WTC11 (cell line): ENCODE measurements around the gene ANGEL1. TPM values are rescaled to one million over a fixed set of nuclear protein-coding genes. Genes with fewer than 3 reads are reported as not detected.
A peak's percentile ranks its signal among the peaks of the same experiment; 100 is the strongest.

Experiments
- ATAC-seq: fragments of 200-7000 bp; cut with Tn5 transposase; 2 replicates; pipeline ENCODE4 v1.10.0; 2021; ENCODE audit warnings: mild to moderate bottlenecking, moderate library complexity
- CTCF ChIA-PET: fragments of 300-600 bp; sonication (Branson Sonifier 250); formaldehyde crosslinking; loops from one replicate; lab custom pipeline; 2021; ENCODE audit warnings: antibody characterized with exemption; lab: Charles Lee
- POLR2A ChIA-PET: fragments of 350-600 bp; sonication (Branson Sonifier 250); formaldehyde crosslinking; loops from one replicate; lab custom pipeline; 2021; ENCODE audit warnings: antibody characterized with exemption; lab: Charles Lee
- DNase-seq: peaks from one replicate; pipeline ENCODE4 v3.0.0; 2021; ENCODE audit warnings: low spot score
- H3K27ac Mint-ChIP-seq: 2 replicates; pipeline ENCODE4 v1.8.0; 2021; ENCODE audit warnings: mixed read lengths
- H3K27me3 Mint-ChIP-seq: 2 replicates; pipeline ENCODE4 v1.8.0; 2021; ENCODE audit warnings: low read depth, mild to moderate bottlenecking, moderate library complexity, mixed read lengths
- H3K36me3 Mint-ChIP-seq: 2 replicates; pipeline ENCODE4 v1.8.0; 2021; ENCODE audit warnings: mixed read lengths
- H3K4me1 Mint-ChIP-seq: 2 replicates; pipeline ENCODE4 v1.8.0; 2022; ENCODE audit warnings: mixed read lengths
- H3K4me3 Mint-ChIP-seq: 2 replicates; pipeline ENCODE4 v1.8.0; 2021; ENCODE audit warnings: mild to moderate bottlenecking, moderate library complexity, mixed read lengths
- H3K9me3 Mint-ChIP-seq: 2 replicates; pipeline ENCODE4 v1.8.0; 2021; ENCODE audit warnings: mixed read lengths
- ATF1 ChIP-seq: sonication (generic); formaldehyde crosslinking; IDR thresholded peaks from 2 replicates; pipeline ENCODE4 v1.8.1; 2023; ENCODE audit warnings: mild to moderate bottlenecking, moderate library complexity, missing genetic modification reagents
- ATF6 ChIP-seq: sonication (generic); formaldehyde crosslinking; IDR thresholded peaks from 2 replicates; pipeline ENCODE4 v1.8.1; 2023; ENCODE audit warnings: mild to moderate bottlenecking, missing genetic modification reagents
- FOXP1 ChIP-seq: sonication (generic); formaldehyde crosslinking; IDR thresholded peaks from 2 replicates; pipeline ENCODE4 v1.8.0; 2022; ENCODE audit warnings: missing genetic modification reagents, mild to moderate bottlenecking, moderate library complexity, borderline replicate concordance
- GRHL2 ChIP-seq: fragments of 250-450 bp; sonication (Bioruptor Pico); IDR thresholded peaks from 2 replicates; pipeline ENCODE4 v1.8.0; 2022; ENCODE audit warnings: mild to moderate bottlenecking, moderate library complexity; ENCODE audit not compliant: insufficient replicate concordance, severe bottlenecking
- JUN ChIP-seq: sonication (generic); formaldehyde crosslinking; IDR thresholded peaks from 2 replicates; pipeline ENCODE4 v1.8.0; 2023; ENCODE audit warnings: mild to moderate bottlenecking, missing genetic modification reagents
- KAT7 ChIP-seq: sonication (generic); formaldehyde crosslinking; IDR thresholded peaks from 2 replicates; pipeline ENCODE4 v1.8.1; 2023; ENCODE audit warnings: missing genetic modification reagents, mild to moderate bottlenecking, borderline replicate concordance
- NR2C2 ChIP-seq: sonication (generic); formaldehyde crosslinking; IDR thresholded peaks from 2 replicates; pipeline ENCODE4 v1.8.0; 2022; ENCODE audit warnings: mild to moderate bottlenecking, missing genetic modification reagents
- RELA ChIP-seq: sonication (generic); formaldehyde crosslinking; IDR thresholded peaks from 2 replicates; pipeline ENCODE4 v1.8.1; 2022; ENCODE audit warnings: missing genetic modification reagents, mild to moderate bottlenecking, borderline replicate concordance
- TCF7 ChIP-seq: sonication (generic); formaldehyde crosslinking; IDR thresholded peaks from 2 replicates; pipeline ENCODE4 v1.8.0; 2022; ENCODE audit warnings: mild to moderate bottlenecking, low read depth, missing genetic modification reagents, moderate library complexity
- USF2 ChIP-seq: sonication (generic); formaldehyde crosslinking; IDR thresholded peaks from 2 replicates; pipeline ENCODE4 v1.8.1; 2023; ENCODE audit warnings: mild to moderate bottlenecking, missing genetic modification reagents, moderate library complexity
- ZBTB21 ChIP-seq: sonication (generic); formaldehyde crosslinking; IDR thresholded peaks from 2 replicates; pipeline ENCODE4 v1.8.1; 2023; ENCODE audit warnings: mild to moderate bottlenecking, missing genetic modification reagents, borderline replicate concordance
- ZBTB43 ChIP-seq: sonication (generic); formaldehyde crosslinking; IDR thresholded peaks from 2 replicates; pipeline ENCODE4 v1.8.1; 2023; ENCODE audit warnings: mild to moderate bottlenecking, missing genetic modification reagents
- ZNF219 ChIP-seq: sonication (generic); formaldehyde crosslinking; IDR thresholded peaks from 2 replicates; pipeline ENCODE4 v1.8.0; 2023; ENCODE audit warnings: missing genetic modification reagents, mild to moderate bottlenecking, borderline replicate concordance
- ZNF263 ChIP-seq: sonication (generic); formaldehyde crosslinking; IDR thresholded peaks from 2 replicates; pipeline ENCODE4 v1.8.1; 2022; ENCODE audit warnings: low read depth, mild to moderate bottlenecking, moderate library complexity, missing genetic modification reagents
- ZNF281 ChIP-seq: sonication (generic); formaldehyde crosslinking; IDR thresholded peaks from 2 replicates; pipeline ENCODE4 v1.8.0; 2023; ENCODE audit warnings: mild to moderate bottlenecking, missing genetic modification reagents
- ZNF396 ChIP-seq: fragments of 250-450 bp; sonication (Bioruptor Pico); IDR thresholded peaks from 2 replicates; pipeline ENCODE4 v1.8.0; 2021; ENCODE audit warnings: mild to moderate bottlenecking, moderate library complexity, borderline replicate concordance
- ZNF416 ChIP-seq: fragments of 250-450 bp; sonication (Bioruptor Pico); IDR thresholded peaks from 2 replicates; pipeline ENCODE4 v1.9.0; 2021; ENCODE audit warnings: mild to moderate bottlenecking, inconsistent platforms
- ZNF425 ChIP-seq: fragments of 250-450 bp; sonication (Bioruptor Pico); conservative IDR thresholded peaks from 2 replicates; pipeline ENCODE4 v1.9.0; 2021; ENCODE audit warnings: mild to moderate bottlenecking
- ZNF532 ChIP-seq: fragments of 250-450 bp; sonication (Bioruptor Pico); IDR thresholded peaks from 2 replicates; pipeline ENCODE4 v1.9.0; 2021; ENCODE audit warnings: mild to moderate bottlenecking, borderline replicate concordance
- total RNA-seq: library from RNA; stranded (reverse); gene quantifications from 3 replicates; pipeline ENCODE4 v1.2.3, GENCODE V29; 2021

Gene ANGEL1
- total RNA-seq, 1 experiment from 2014 or later = 29.7 TPM

GRCh38 chr14:76784266-76784874 is 28.3 kb downstream of the ANGEL1 start (continued):
- TF ChIP-seq ZNF281 (CRISPR knock-in tag) = no peak
- no peak for TF ChIP-seq GRHL2

GRCh38 chr14:76782885-76783566 is 29.7 kb downstream of the ANGEL1 start:
- Mint-ChIP-seq H3K36me3 (peaks cover 19% of the 10 kb centered on the region), H3K4me3 (no peak overlapping the region), H3K27ac (peak overlapping the region; percentile 43), H3K27me3 (peaks cover 2% of the 10 kb centered on the region; the same call in 1 of the 2 replicates), H3K9me3 (no peaks in the 10 kb centered on the region), H3K4me1 (peaks cover 3% of the 10 kb centered on the region; the same call in 1 of the 2 replicates)
- DNase-seq (no peak), ATAC-seq (0 out of 2 replicates have a peak, but pooled peaks have one; percentile 6)
- ChIA-PET CTCF (interaction anchor here (3.7 to 3.8 kb wide), 2 partner anchors 11 to 73 kb away, joined by 46 to 124 read pairs; no protein-coding TSS in a partner anchor), POLR2A (no interaction called here)
- TF ChIP-seq FOXP1 (no peak), ZBTB21 (no peak), RELA (CRISPR knock-in tag) (no peak), JUN (CRISPR knock-in tag) (no peak), ATF6 (CRISPR knock-in tag) (no peak), NR2C2 (CRISPR knock-in tag) (no peak), USF2 (CRISPR knock-in tag) (no peak), ZNF532 (no peak), ZNF425 (CRISPR knock-in tag) (no peak), ZNF219 (CRISPR knock-in tag) (no peak), ZNF416 (CRISPR knock-in tag) (no peak), ZNF263 (CRISPR knock-in tag) (no peak), ZBTB43 (CRISPR knock-in tag) (no peak), ZNF396 (CRISPR knock-in tag) (no peak), TCF7 (CRISPR knock-in tag) (no peak), ATF1 (CRISPR knock-in tag) (no peak), KAT7 (CRISPR knock-in tag) (no peak)
